CD4-positive, CD25-positive, alpha-beta regulatory T cell (primary cell): Measurements from ENCODE around the gene SERPINB6. TPM values are rescaled to one million over a fixed set of nuclear protein-coding genes. Genes with fewer than 3 reads are reported as not detected.
A peak's percentile ranks its signal among the peaks of the same experiment; 100 is the strongest.

Source experiments
- ATAC-seq, 2 donors: fragments of 150-1000 bp; cut with Tn5 transposase; one replicate each; pipeline ENCODE4 v1.10.0; 2021; ENCODE audit warnings: low read depth in 2 of 2, moderate number of reproducible peaks in 2 of 2, moderate library complexity in 1 of 2
- DNase-seq, 3 donors: peaks; one replicate each; pipeline versions ENCODE4 v3.0.0 to v3.0.0-alpha.2; 2012 to 2022; ENCODE audit warnings: mixed read lengths in 1 of 3
- H3K27ac ChIP-seq: one replicate; pipeline ENCODE4 v1.7.0; 2013; ENCODE audit warnings: mild to moderate bottlenecking, low read length; ENCODE audit not compliant: insufficient read depth, poor library complexity, severe bottlenecking
- H3K27me3 ChIP-seq: one replicate; pipeline ENCODE4 v1.7.0; 2013; ENCODE audit warnings: low read length; ENCODE audit not compliant: control insufficient read depth, insufficient read depth
- H3K36me3 ChIP-seq: one replicate; pipeline ENCODE4 v1.7.0; 2013; ENCODE audit warnings: mild to moderate bottlenecking, low read length, moderate library complexity; ENCODE audit not compliant: control insufficient read depth, insufficient read depth
- H3K4me1 ChIP-seq: 2 replicates; pipeline ENCODE4 v1.7.0; 2013; ENCODE audit warnings: mild to moderate bottlenecking, low read length; ENCODE audit not compliant: insufficient read depth, control insufficient read depth, poor library complexity, severe bottlenecking
- H3K4me3 ChIP-seq: one replicate; pipeline ENCODE4 v1.7.0; 2013; ENCODE audit warnings: low read depth, mild to moderate bottlenecking, low read length, moderate library complexity
- H3K9me3 ChIP-seq, 2 experiments: 1 replicate in 1 of 2; 2 replicates in 1 of 2; pipeline ENCODE4 v1.7.0; 2013; ENCODE audit warnings: low read length in 2 of 2, mild to moderate bottlenecking in 1 of 2, moderate library complexity in 1 of 2; ENCODE audit not compliant: control insufficient read depth in 2 of 2
- H3K27ac Mint-ChIP-seq, 3 donors: one replicate each; pipeline ENCODE4 v1.8.0; 2020 to 2022; ENCODE audit warnings: mild to moderate bottlenecking in 3 of 3, mixed read lengths in 3 of 3, moderate library complexity in 2 of 3
- H3K27me3 Mint-ChIP-seq: one replicate; pipeline ENCODE4 v1.8.0; 2022; ENCODE audit warnings: mild to moderate bottlenecking, mixed read lengths
- H3K36me3 Mint-ChIP-seq: one replicate; pipeline ENCODE4 v1.8.0; 2020; ENCODE audit warnings: mixed read lengths
- H3K4me1 Mint-ChIP-seq, 4 donors: one replicate each; pipeline ENCODE4 v1.8.0; 2020 to 2022; ENCODE audit warnings: mixed read lengths in 4 of 4, mild to moderate bottlenecking in 1 of 4
- H3K4me3 Mint-ChIP-seq, 4 donors: one replicate each; pipeline ENCODE4 v1.8.0; 2020 to 2022; ENCODE audit warnings: mild to moderate bottlenecking in 4 of 4, mixed read lengths in 4 of 4, moderate library complexity in 3 of 4
- H3K9me3 Mint-ChIP-seq, 7 donors: one replicate each; pipeline ENCODE4 v1.8.0; 2020 to 2022; ENCODE audit warnings: mixed read lengths in 7 of 7, mild to moderate bottlenecking in 3 of 7, moderate library complexity in 2 of 7
- polyA plus RNA-seq, 4 donors: library from polyadenylated mRNA; unstranded; fragments of 300-500 nt; fragmentation: Illumina TruSeq; gene quantifications; one replicate each; pipeline ENCODE4 v1.2.3, GENCODE V29; 2021
- total RNA-seq: library from RNA; stranded (reverse); gene quantifications from one replicate; pipeline ENCODE4 v1.2.3, GENCODE V29; 2022

SERPINB6 gene
- total and polyA plus RNA-seq, 5 donors from 2014 or later, result 3.9 to 79.9 (median 21.9) TPM

- Histone ChIP-seq H3K4me3 (no peak overlapping the region), H3K4me1 (no peaks in the 10 kb centered on the region), H3K9me3 (no peaks in the 10 kb centered on the region), H3K36me3 (no peaks in the 10 kb centered on the region), H3K27me3 (no peaks in the 10 kb centered on the region), H3K27ac (no peak overlapping the region)
- Mint-ChIP-seq H3K4me1 (peaks cover 0 to 14% (median 8%) of the 10 kb centered on the region in 4 donors), H3K27ac (peak overlapping the region in 1 of 3 donors; percentile 17), H3K27me3 (peaks cover 24% of the 10 kb centered on the region), H3K9me3 (no peaks in the 10 kb centered on the region), H3K4me3 (no peak overlapping the region), H3K36me3 (peaks cover 31% of the 10 kb centered on the region)
- DNase-seq (no peak), ATAC-seq (no peak)
Observed at GRCh38 chr6:2953098-2953497, 18.3 kb downstream of the SERPINB6 start.

- H3K4me3 ChIP-seq, result no peak overlapping the region
- ATAC-seq, result peak; percentile 79 to 83
- H3K36me3 ChIP-seq, result no peaks in the 10 kb centered on the region
- no peaks in the 10 kb centered on the region for H3K4me1 ChIP-seq
- H3K27ac ChIP-seq, result no peak overlapping the region
- peak in 2 of 3 donors; percentile 35 to 76 for DNase-seq
- H3K27me3 ChIP-seq, result no peaks in the 10 kb centered on the region
- peaks cover 0 to 14% (median 7%) of the 10 kb centered on the region in 4 donors for H3K4me1 Mint-ChIP-seq
- no peaks in the 10 kb centered on the region for H3K9me3 Mint-ChIP-seq
- peak overlapping the region in 1 of 4 donors; percentile 27 for H3K4me3 Mint-ChIP-seq
- peaks cover 34% of the 10 kb centered on the region for H3K36me3 Mint-ChIP-seq
- H3K27ac Mint-ChIP-seq, result peak overlapping the region in 1 of 3 donors; percentile 47
- peaks cover 27% of the 10 kb centered on the region for H3K27me3 Mint-ChIP-seq
- H3K9me3 ChIP-seq, result no peaks in the 10 kb centered on the region
Observed at GRCh38 chr6:2952557-2953095, 18.7 kb downstream of the SERPINB6 start.

GRCh38 chr6:2951728-2952127 is 19.6 kb downstream of the SERPINB6 start:
- Histone ChIP-seq H3K27ac (peak overlapping the region; percentile 14), H3K4me3 (no peak overlapping the region), H3K4me1 (no peaks in the 10 kb centered on the region), H3K36me3 (no peaks in the 10 kb centered on the region), H3K27me3 (no peaks in the 10 kb centered on the region), H3K9me3 (no peaks in the 10 kb centered on the region)
- Mint-ChIP-seq H3K9me3 (no peaks in the 10 kb centered on the region), H3K4me3 (no peak overlapping the region), H3K27ac (peak overlapping the region in 2 of 3 donors; percentile 47 to 67), H3K4me1 (peaks cover 0 to 14% (median 5%) of the 10 kb centered on the region in 4 donors), H3K27me3 (peaks cover 26% of the 10 kb centered on the region), H3K36me3 (peaks cover 34% of the 10 kb centered on the region)
- no peak for DNase-seq
- ATAC-seq, result no peak

GRCh38 chr6:2950713-2951112 is 20.7 kb downstream of the SERPINB6 start:
- H3K4me3 Mint-ChIP-seq, result no peak overlapping the region

GRCh38 chr6:2949536-2950083 is 21.8 kb downstream of the SERPINB6 start:
- no peaks in the 10 kb centered on the region for H3K9me3 Mint-ChIP-seq
- Histone ChIP-seq H3K27me3 (no peaks in the 10 kb centered on the region), H3K4me1 (no peaks in the 10 kb centered on the region), H3K27ac (no peak overlapping the region), H3K4me3 (no peak overlapping the region), H3K9me3 (no peaks in the 10 kb centered on the region), H3K36me3 (no peaks in the 10 kb centered on the region)
- H3K36me3 Mint-ChIP-seq, result peaks cover 30% of the 10 kb centered on the region
- no peak for ATAC-seq
- H3K4me1 Mint-ChIP-seq, result peaks cover 0 to 14% (median 7%) of the 10 kb centered on the region in 4 donors
- no peak overlapping the region for H3K4me3 Mint-ChIP-seq
- H3K27me3 Mint-ChIP-seq, result peaks cover 38% of the 10 kb centered on the region
- no peak for DNase-seq
- peak overlapping the region; percentile 4 to 79 (median 18) for H3K27ac Mint-ChIP-seq

More at GRCh38 chr6:2950713-2951112, 20.7 kb downstream of the SERPINB6 start:
- Mint-ChIP-seq H3K27me3 (peaks cover 30% of the 10 kb centered on the region), H3K36me3 (peaks cover 34% of the 10 kb centered on the region), H3K4me1 (peaks cover 0 to 14% (median 5%) of the 10 kb centered on the region in 4 donors), H3K9me3 (no peaks in the 10 kb centered on the region), H3K27ac (no peak overlapping the region)
- Histone ChIP-seq H3K27ac (no peak overlapping the region), H3K27me3 (no peaks in the 10 kb centered on the region), H3K36me3 (no peaks in the 10 kb centered on the region), H3K4me3 (no peak overlapping the region), H3K4me1 (no peaks in the 10 kb centered on the region), H3K9me3 (no peaks in the 10 kb centered on the region)
- DNase-seq (no peak), ATAC-seq (no peak)

GRCh38 chr6:2949121-2949520 is 22.2 kb downstream of the SERPINB6 start:
- no peak for DNase-seq
- peaks cover 38% of the 10 kb centered on the region for H3K27me3 Mint-ChIP-seq
- Histone ChIP-seq H3K36me3 (no peaks in the 10 kb centered on the region), H3K9me3 (no peaks in the 10 kb centered on the region), H3K4me1 (no peaks in the 10 kb centered on the region), H3K4me3 (no peak overlapping the region), H3K27me3 (no peaks in the 10 kb centered on the region), H3K27ac (no peak overlapping the region)
- peaks cover 0 to 16% (median 10%) of the 10 kb centered on the region in 4 donors for H3K4me1 Mint-ChIP-seq
- peak overlapping the region in 2 of 3 donors; percentile 4 to 18 for H3K27ac Mint-ChIP-seq
- H3K9me3 Mint-ChIP-seq, result no peaks in the 10 kb centered on the region
- no peak for ATAC-seq
- peaks cover 26% of the 10 kb centered on the region for H3K36me3 Mint-ChIP-seq
- H3K4me3 Mint-ChIP-seq, result no peak overlapping the region

GRCh38 chr6:2948228-2949025 is 22.9 kb downstream of the SERPINB6 start:
- H3K36me3 Mint-ChIP-seq, result peaks cover 24% of the 10 kb centered on the region
- H3K4me3 Mint-ChIP-seq, result no peak overlapping the region
- H3K36me3 ChIP-seq, result no peaks in the 10 kb centered on the region
- peaks cover 42% of the 10 kb centered on the region for H3K27me3 Mint-ChIP-seq
- DNase-seq, result no peak
- H3K27ac ChIP-seq, result no peak overlapping the region
- no peak overlapping the region for H3K27ac Mint-ChIP-seq
- no peaks in the 10 kb centered on the region for H3K9me3 ChIP-seq
- H3K27me3 ChIP-seq, result no peaks in the 10 kb centered on the region
- peaks cover 5% of the 10 kb centered on the region for H3K4me1 ChIP-seq
- no peak for ATAC-seq
- H3K9me3 Mint-ChIP-seq, result no peaks in the 10 kb centered on the region
- no peak overlapping the region for H3K4me3 ChIP-seq
- H3K4me1 Mint-ChIP-seq, result peaks cover 0 to 22% (median 12%) of the 10 kb centered on the region in 4 donors
